Measurements from ENCODE around the gene ESPL1.
A peak's percentile ranks its signal among the peaks of the same experiment; 100 is the strongest.

The ESPL1 gene

GRCh38 chr12:53267999-53268629 is at the start of gene ESPL1:
Gene ESPL1, plus strand, starts transcription at chr12:53268299. Its CDS starts 468 bp downstream, at chr12:53268767.
- DNase-seq: peak; percentile 97

- no peak for DNase-seq
Measured at GRCh38 chr12:53218551-53219291, 49.4 kb upstream of the ESPL1 start.

- peak; percentile 59 for DNase-seq
Measured at GRCh38 chr12:53219292-53219955, 48.7 kb upstream of the ESPL1 start.

GRCh38 chr12:53219956-53220693 is 48.0 kb upstream of the ESPL1 start:
- peak; percentile 46 for DNase-seq

- peak; percentile 91 for DNase-seq
Measured at GRCh38 chr12:53220694-53221202, 47.4 kb upstream of the ESPL1 start.

GRCh38 chr12:53221203-53222080 is 46.7 kb upstream of the ESPL1 start:
- peak; percentile 58 for DNase-seq

GRCh38 chr12:53222170-53222721 is 45.9 kb upstream of the ESPL1 start:
- DNase-seq: no peak

- DNase-seq: no peak
Measured at GRCh38 chr12:53222806-53223261, 45.3 kb upstream of the ESPL1 start.

- DNase-seq: peak; percentile 31
Measured at GRCh38 chr12:53223389-53224060, 44.6 kb upstream of the ESPL1 start.

- DNase-seq: no peak
Measured at GRCh38 chr12:53224061-53224896, 43.8 kb upstream of the ESPL1 start.

GRCh38 chr12:53224897-53225634 is 43.0 kb upstream of the ESPL1 start:
- DNase-seq: no peak

GRCh38 chr12:53225635-53226424 is 42.3 kb upstream of the ESPL1 start:
- no peak for DNase-seq

GRCh38 chr12:53226815-53227214 is 41.3 kb upstream of the ESPL1 start:
- DNase-seq: no peak

GRCh38 chr12:53227341-53227740 is 40.8 kb upstream of the ESPL1 start:
- DNase-seq: no peak

GRCh38 chr12:53227836-53228235 is 40.3 kb upstream of the ESPL1 start:
- peak; percentile 33 for DNase-seq

- DNase-seq: no peak
Measured at GRCh38 chr12:53229454-53229853, 38.6 kb upstream of the ESPL1 start.

GRCh38 chr12:53230108-53230845 is 37.8 kb upstream of the ESPL1 start:
- DNase-seq: no peak

GRCh38 chr12:53231671-53231920 is 36.5 kb upstream of the ESPL1 start:
- DNase-seq: no peak

Data from inflammatory macrophage treated with lipopolysaccharide for 4 hours (primary cell).